Hepatocyte (in vitro differentiated cells): Measurements from ENCODE around the gene NARS2.

Experiments
- EZH2phosphoT487 ChIP-seq: fragments of 200-600 bp; sonication (generic); IDR thresholded peaks from one replicate; pipeline ENCODE4 v1.6.1; 2018; ENCODE audit warnings: antibody characterized with exemption, mild to moderate bottlenecking, low read depth, moderate library complexity; ENCODE audit not compliant: unreplicated experiment, severe bottlenecking
- TF ChIP-seq, protein P1 (sequence below): fragments of 200-600 bp; sonication (generic); IDR thresholded peaks from 2 replicates; pipeline ENCODE4 v1.5.1; 2016; ENCODE audit warnings: antibody characterized with exemption, mild to moderate bottlenecking; ENCODE audit not compliant: poor library complexity

DNA sequence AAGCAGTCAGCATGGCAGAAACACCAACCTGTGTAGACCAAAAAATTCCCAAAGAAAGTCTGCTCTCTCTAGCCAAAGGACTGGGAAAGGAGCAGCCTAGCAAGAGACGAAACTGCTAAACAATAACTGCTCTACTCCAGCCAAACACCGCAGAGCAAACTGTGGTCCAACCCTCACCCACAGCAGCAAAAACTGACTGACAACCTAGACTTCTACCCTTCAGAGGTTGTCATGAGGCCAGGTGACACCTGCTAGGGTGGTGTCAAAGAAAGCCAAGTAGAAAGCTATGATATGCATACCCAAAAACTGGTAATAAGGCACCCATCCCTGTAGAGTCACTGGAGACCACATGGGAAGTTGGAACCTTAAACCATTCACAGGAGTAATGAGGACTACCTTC is 168.9 kb downstream of the NARS2 start:
- TF ChIP-seq, protein P1, sequence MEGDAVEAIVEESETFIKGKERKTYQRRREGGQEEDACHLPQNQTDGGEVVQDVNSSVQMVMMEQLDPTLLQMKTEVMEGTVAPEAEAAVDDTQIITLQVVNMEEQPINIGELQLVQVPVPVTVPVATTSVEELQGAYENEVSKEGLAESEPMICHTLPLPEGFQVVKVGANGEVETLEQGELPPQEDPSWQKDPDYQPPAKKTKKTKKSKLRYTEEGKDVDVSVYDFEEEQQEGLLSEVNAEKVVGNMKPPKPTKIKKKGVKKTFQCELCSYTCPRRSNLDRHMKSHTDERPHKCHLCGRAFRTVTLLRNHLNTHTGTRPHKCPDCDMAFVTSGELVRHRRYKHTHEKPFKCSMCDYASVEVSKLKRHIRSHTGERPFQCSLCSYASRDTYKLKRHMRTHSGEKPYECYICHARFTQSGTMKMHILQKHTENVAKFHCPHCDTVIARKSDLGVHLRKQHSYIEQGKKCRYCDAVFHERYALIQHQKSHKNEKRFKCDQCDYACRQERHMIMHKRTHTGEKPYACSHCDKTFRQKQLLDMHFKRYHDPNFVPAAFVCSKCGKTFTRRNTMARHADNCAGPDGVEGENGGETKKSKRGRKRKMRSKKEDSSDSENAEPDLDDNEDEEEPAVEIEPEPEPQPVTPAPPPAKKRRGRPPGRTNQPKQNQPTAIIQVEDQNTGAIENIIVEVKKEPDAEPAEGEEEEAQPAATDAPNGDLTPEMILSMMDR, result no peak
- TF ChIP-seq EZH2phosphoT487, result no peak
